SK-N-SH (cell line): ENCODE measurements around the gene DFFB. TPM values are rescaled to one million over a fixed set of nuclear protein-coding genes. Genes with fewer than 3 reads are reported as not detected.

ENCODE experiments used
- CTCF ChIA-PET: fragments of 300-600, 350-600 bp; formaldehyde crosslinking; extraction: SDS; loops from one replicate; lab custom pipeline; 2021; lab: Yijun Ruan, JAX
- POLR2A ChIA-PET: fragments of 350-600 bp; sonication (Branson Sonifier 250); formaldehyde crosslinking; extraction: SDS; loops from one replicate; lab custom pipeline; 2020; ENCODE audit warnings: antibody characterized with exemption, inconsistent platforms; lab: Yijun Ruan, JAX
- DNase-seq: peaks from one replicate; pipeline ENCODE4 v3.0.0; 2012
- H2AFZ ChIP-seq: fragments of 200-600 bp; sonication (generic); 2 replicates; pipeline ENCODE4 v1.8.1; 2016; ENCODE audit warnings: antibody characterized with exemption, mild to moderate bottlenecking, low read depth
- H3F3A ChIP-seq: fragments of 200-600 bp; sonication (generic); replicated peaks from 2 replicates; pipeline ENCODE3; 2016; ENCODE audit warnings: antibody characterized with exemption, mild to moderate bottlenecking; ENCODE audit not compliant: insufficient read depth
- H3K27ac ChIP-seq, 2 experiments: fragments of 200-500 bp in 1 of 2; fragments of 200-600 bp in 1 of 2; sonication (Bioruptor generic) in 1 of 2; sonication (generic), shearing (Covaris generic) in 1 of 2; 2 replicates each; pipeline versions ENCODE4 v1.5.1 to v1.6.1; 2014 to 2016; ENCODE audit warnings: low read depth in 2 of 2, inconsistent platforms in 1 of 2, low read length in 1 of 2, mild to moderate bottlenecking in 1 of 2, mixed read lengths in 1 of 2
- H3K27me3 ChIP-seq: fragments of 200-600 bp; sonication (generic), shearing (Covaris generic); 2 replicates; pipeline ENCODE4 v1.6.1; 2016; ENCODE audit warnings: mixed run types; ENCODE audit not compliant: insufficient read depth
- H3K36me3 ChIP-seq, 2 experiments: fragments of 200-500 bp in 1 of 2; fragments of 200-600 bp in 1 of 2; sonication (Bioruptor generic) in 1 of 2; sonication (generic) in 1 of 2; replicated peaks in 1 of 2; 2 replicates each; pipeline versions ENCODE3 to v1.5.1; 2014 to 2016; ENCODE audit warnings: low read length in 1 of 2, mild to moderate bottlenecking in 1 of 2; ENCODE audit not compliant: insufficient read depth in 2 of 2, control insufficient read depth in 1 of 2
- H3K4me1 ChIP-seq, 2 experiments: fragments of 200-500 bp in 1 of 2; fragments of 200-600 bp in 1 of 2; sonication (Bioruptor generic) in 1 of 2; sonication (generic), shearing (Covaris generic) in 1 of 2; 2 replicates each; pipeline versions ENCODE4 v1.5.1 to v1.6.1; 2014 to 2016; ENCODE audit warnings: low read depth in 1 of 2, low read length in 1 of 2, mixed run types in 1 of 2; ENCODE audit not compliant: insufficient read depth in 2 of 2, control insufficient read depth in 1 of 2
- H3K4me2 ChIP-seq: fragments of 200-600 bp; sonication (generic), shearing (Covaris generic); 2 replicates; pipeline ENCODE4 v1.6.1; 2017; ENCODE audit warnings: mixed run types
- H3K4me3 ChIP-seq, 2 experiments: fragments of 200-500 bp in 1 of 2; fragments of 200-600 bp in 1 of 2; sonication (Bioruptor generic) in 1 of 2; sonication (generic), shearing (Covaris generic) in 1 of 2; 2 replicates each; pipeline versions ENCODE4 v1.5.1 to v1.8.1; 2014 to 2016; ENCODE audit warnings: low read depth in 2 of 2, inconsistent platforms in 1 of 2, low read length in 1 of 2, mild to moderate bottlenecking in 1 of 2, mixed read lengths in 1 of 2, moderate library complexity in 1 of 2
- H3K79me2 ChIP-seq: fragments of 200-600 bp; sonication (generic); 2 replicates; pipeline ENCODE4 v1.8.1; 2017; ENCODE audit warnings: mild to moderate bottlenecking; ENCODE audit not compliant: insufficient read depth
- H3K9ac ChIP-seq: fragments of 200-600 bp; sonication (generic); 2 replicates; pipeline ENCODE4 v1.6.1; 2017; ENCODE audit warnings: mixed run types
- H3K9me2 ChIP-seq: fragments of 200-600 bp; sonication (generic); 2 replicates; pipeline ENCODE4 v1.6.1; 2017; ENCODE audit warnings: mixed run types
- H3K9me3 ChIP-seq: fragments of 200-600 bp; sonication (generic); 2 replicates; pipeline ENCODE4 v1.6.1; 2017; ENCODE audit warnings: mixed run types, mild to moderate bottlenecking, moderate library complexity
- H4K20me1 ChIP-seq: fragments of 200-600 bp; sonication (generic); 2 replicates; pipeline ENCODE4 v1.6.1; 2017; ENCODE audit warnings: mild to moderate bottlenecking, mixed run types; ENCODE audit not compliant: insufficient read depth
- CHD2 ChIP-seq: fragments of 150-350 bp; IDR thresholded peaks from 2 replicates; pipeline ENCODE4 v1.6.1; 2018; ENCODE audit warnings: low read length; ENCODE audit not compliant: partially characterized antibody
- EP300 ChIP-seq, 2 experiments: IDR thresholded peaks; 2 replicates each; pipeline versions ENCODE4 v1.4.0 to v1.6.1; 2012; ENCODE audit warnings: borderline replicate concordance in 1 of 2, low read depth in 1 of 2, low read length in 1 of 2
- EZH2phosphoT487 ChIP-seq: fragments of 200-600 bp; sonication (generic); IDR thresholded peaks from 2 replicates; pipeline ENCODE4 v1.6.1; 2017; ENCODE audit warnings: low read depth, mixed run types, mild to moderate bottlenecking, antibody characterized with exemption, moderate library complexity, borderline replicate concordance
- IRF3 ChIP-seq: fragments of 150-350 bp; IDR thresholded peaks from 2 replicates; pipeline ENCODE4 v1.6.1; 2016; ENCODE audit warnings: mild to moderate bottlenecking, low read depth, low read length
- MXI1 ChIP-seq: IDR thresholded peaks from 2 replicates; pipeline ENCODE4 v1.6.1; 2012; ENCODE audit warnings: mild to moderate bottlenecking, low read depth, low read length, improper control_type of control experiment
- NRF1 ChIP-seq: IDR thresholded peaks from 2 replicates; pipeline ENCODE4 v1.6.1; 2012; ENCODE audit warnings: low read depth, mild to moderate bottlenecking, low read length
- POLR2AphosphoS5 ChIP-seq: IDR thresholded peaks from 2 replicates; pipeline ENCODE4 v1.6.1; 2012; ENCODE audit warnings: low read depth, low read length
- RAD21 ChIP-seq: IDR thresholded peaks from 2 replicates; pipeline ENCODE4 v1.6.1; 2012; ENCODE audit warnings: mild to moderate bottlenecking, low read length
- RCOR1 ChIP-seq: fragments of 150-350 bp; IDR thresholded peaks from 2 replicates; pipeline ENCODE4 v1.6.1; 2017; ENCODE audit warnings: antibody characterized with exemption, low read length
- SIN3A ChIP-seq: IDR thresholded peaks from 2 replicates; pipeline ENCODE4 v1.6.1; 2012; ENCODE audit warnings: low read depth, mild to moderate bottlenecking, low read length, moderate library complexity, borderline replicate concordance
- USF1 ChIP-seq: IDR thresholded peaks from 2 replicates; pipeline ENCODE4 v1.4.0; 2012; ENCODE audit warnings: low read depth, borderline replicate concordance
- WGBS: methylation state at CpG from one replicate; pipeline ENCODE4 v1.1.6; 2017; ENCODE audit warnings: low lambda C conversion rate; 5-methylcytosine and 5-hydroxymethylcytosine counted together
- polyA plus RNA-seq, 3 experiments: library from polyadenylated mRNA; depleted of rRNA; stranded (reverse); fragments of >200 nt; gene quantifications; 2 replicates each; pipeline ENCODE4 v1.2.3, GENCODE V29; 2012

The DFFB gene
- polyA plus RNA-seq, 1 of the 3 experiments (the other 2 are of a cell fraction) = 8.2 TPM

- no peaks in the 10 kb centered on the region for H4K20me1 ChIP-seq
- DNase-seq = peak; percentile 46
- H3K27ac ChIP-seq = no peak overlapping the region
- H3K9me3 ChIP-seq = no peaks in the 10 kb centered on the region
- H3K36me3 ChIP-seq = peaks cover 18 to 48% of the 10 kb centered on the region in 2 experiments
- H3K27me3 ChIP-seq = no peaks in the 10 kb centered on the region
- H3K79me2 ChIP-seq = no peaks in the 10 kb centered on the region
- no peak overlapping the region for H2AFZ ChIP-seq
- TF ChIP-seq MXI1 = no peak
- no peak for TF ChIP-seq RCOR1
- no peak for TF ChIP-seq IRF3
- TF ChIP-seq NRF1 = no peak
- H3K9me2 ChIP-seq = no peaks in the 10 kb centered on the region
- ChIA-PET POLR2A (no interaction called here), CTCF (interaction anchor here (1.0 to 1.9 kb wide), 3 partner anchors 9 to 71 kb away, joined by 3 to 6 read pairs (median 3); partner anchors contain the start of gene CEP104)
- H3K9ac ChIP-seq = no peak overlapping the region
- WGBS = 64% methylated on average over 6 of the region's 6 CpGs
- no peaks in the 10 kb centered on the region for H3F3A ChIP-seq
- H3K4me3 ChIP-seq = no peak overlapping the region
- no peak overlapping the region for H3K4me2 ChIP-seq
- H3K4me1 ChIP-seq = no peaks in the 10 kb centered on the region
Measured at GRCh38 chr1:3847081-3847480, 10.2 kb upstream of the DFFB start.

- H3K9me3 ChIP-seq = no peaks in the 10 kb centered on the region
- H3K4me3 ChIP-seq = no peak overlapping the region
- no peak overlapping the region for H3K27ac ChIP-seq
- peaks cover 26% of the 10 kb centered on the region for H3K79me2 ChIP-seq
- no peak overlapping the region for H2AFZ ChIP-seq
- H3K36me3 ChIP-seq = peaks cover 13 to 45% of the 10 kb centered on the region in 2 experiments
- no peaks in the 10 kb centered on the region for H3K27me3 ChIP-seq
- H3K9me2 ChIP-seq = no peaks in the 10 kb centered on the region
- ChIA-PET POLR2A (no interaction called here), CTCF (interaction anchor here (1.2 kb wide), 1 partner anchor 19 kb away, joined by 3 read pairs; no protein-coding TSS in a partner anchor)
- WGBS = 84% methylated on average over 8 of the region's 12 CpGs
- H3K4me2 ChIP-seq = no peak overlapping the region
- peaks cover 3 to 4% of the 10 kb centered on the region in 2 experiments; a peak in 1 of 4 replicates for H3K4me1 ChIP-seq
- DNase-seq = no peak
- H3F3A ChIP-seq = no peaks in the 10 kb centered on the region
- TF ChIP-seq USF1 = no peak
- TF ChIP-seq CHD2 = no peak
- TF ChIP-seq EZH2phosphoT487 = no peak
- no peak for TF ChIP-seq SIN3A
- TF ChIP-seq EP300 (IDR thresholded peaks at IDR 0.05; ENCODE audit: borderline replicate concordance in 1 of 2, low read depth in 1 of 2, low read length in 1 of 2) = no peak
- TF ChIP-seq POLR2AphosphoS5 = no peak
- no peak for TF ChIP-seq RAD21
- peaks cover 9% of the 10 kb centered on the region; the same call in 1 of the 2 replicates for H4K20me1 ChIP-seq
- H3K9ac ChIP-seq = no peak overlapping the region
Measured at GRCh38 chr1:3850857-3851256, 6.4 kb upstream of the DFFB start.
